Stimulated activated CD4-positive, alpha-beta T cell treated with anti-CD3 and anti-CD28 coated beads, Interleukin-15, amount 100 ng/mL, for 24 hours (primary cell): ENCODE results near the gene PNPLA6.
"Not testable (repeated sequence)": the region's sequence is repeated elsewhere in the genome, so short reads cannot be mapped to it uniquely, and the experiment has no call there.

Experiments
- DNase-seq: peaks from one replicate; pipeline ENCODE4 v3.0.0-alpha.2; 2020

Gene PNPLA6

DNA sequence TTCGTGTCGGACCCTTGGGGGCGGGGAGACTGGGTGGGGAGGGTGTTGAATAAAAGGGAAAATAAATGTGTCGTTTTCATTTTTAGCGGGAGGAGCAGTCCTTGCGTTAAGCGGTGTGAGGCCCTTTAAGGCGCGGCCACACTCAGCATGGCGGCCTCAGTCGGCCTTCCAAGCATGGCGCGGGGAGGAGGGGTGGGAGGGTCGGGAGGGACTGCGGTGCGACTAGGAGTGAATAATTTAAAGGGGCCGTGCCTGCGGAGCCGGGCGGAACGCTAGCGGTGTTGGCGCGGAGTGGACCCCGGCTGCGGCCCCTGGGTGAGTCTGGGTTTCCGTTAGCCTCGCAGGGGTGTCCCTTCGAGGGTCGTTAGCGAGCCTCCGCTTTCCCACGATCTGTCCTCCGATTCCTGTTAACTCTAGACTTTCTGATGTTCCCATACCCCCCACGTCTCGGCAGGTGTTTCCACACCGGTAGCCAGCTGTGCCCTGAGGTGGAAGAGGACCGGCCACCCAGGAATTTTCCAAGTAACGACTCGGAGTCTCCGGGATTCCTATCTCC lies 1.5 kb upstream of the PNPLA6 start:
- peak; percentile 88 for DNase-seq

DNA sequence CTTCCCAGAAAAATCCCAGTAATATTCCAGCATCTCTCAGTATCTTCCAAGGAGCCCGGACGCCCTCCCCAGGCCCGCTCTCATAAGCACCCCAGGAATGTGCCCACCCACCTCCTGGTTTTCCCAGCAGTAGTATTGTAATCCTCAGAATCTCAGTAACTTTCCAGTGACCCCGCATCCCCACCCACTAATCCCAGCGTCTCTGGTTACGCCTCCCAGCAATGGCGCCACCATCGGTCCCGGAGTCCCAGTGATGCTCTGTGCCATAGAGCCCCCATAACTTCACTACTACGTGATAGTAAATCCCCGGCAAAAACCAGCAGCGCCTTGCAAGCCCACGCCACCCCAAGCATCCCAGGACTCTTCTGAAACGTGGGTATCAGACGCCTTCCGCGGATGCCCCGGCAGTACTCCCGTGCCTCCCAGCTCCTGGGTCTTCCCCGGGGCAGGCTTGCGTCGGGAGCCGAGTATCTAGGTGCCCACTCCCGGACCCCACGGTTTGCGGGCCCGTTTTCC lies 928 bp upstream of the PNPLA6 start:
- DNase-seq: peak; percentile 69

DNA sequence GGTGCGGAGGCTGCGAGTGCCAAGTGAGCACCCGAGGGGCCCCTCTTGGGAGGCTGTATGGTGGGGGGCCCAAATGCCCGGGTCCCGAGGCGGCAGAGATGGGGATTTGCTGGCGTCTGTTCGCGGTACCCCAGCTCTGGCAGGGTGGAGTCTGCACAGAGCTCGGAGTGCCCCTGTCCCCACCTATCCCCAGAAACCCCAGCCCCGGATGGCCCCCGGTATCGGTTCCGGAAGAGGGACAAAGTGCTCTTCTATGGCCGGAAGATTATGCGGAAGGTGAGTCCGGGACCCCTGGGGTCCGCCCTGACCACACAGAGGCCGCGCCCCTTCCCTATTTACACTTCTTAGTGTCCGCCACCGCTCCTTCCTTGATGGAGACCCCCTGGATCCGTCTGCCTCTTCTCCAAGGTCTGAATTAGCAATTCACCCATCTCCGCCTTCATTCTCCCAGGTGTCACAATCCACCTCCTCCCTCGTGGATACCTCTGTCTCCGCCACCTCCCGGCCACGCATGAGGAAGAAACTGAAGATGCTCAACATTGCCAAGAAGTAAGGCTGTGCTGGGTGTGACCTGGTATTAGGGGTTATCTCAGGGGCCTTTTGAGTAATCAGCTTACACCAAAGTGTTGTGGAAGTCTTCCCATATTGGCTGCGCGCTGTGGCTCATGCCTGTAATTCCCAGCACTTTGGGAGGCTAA lies 630 bp downstream of the PNPLA6 start:
- no peak for DNase-seq

DNA sequence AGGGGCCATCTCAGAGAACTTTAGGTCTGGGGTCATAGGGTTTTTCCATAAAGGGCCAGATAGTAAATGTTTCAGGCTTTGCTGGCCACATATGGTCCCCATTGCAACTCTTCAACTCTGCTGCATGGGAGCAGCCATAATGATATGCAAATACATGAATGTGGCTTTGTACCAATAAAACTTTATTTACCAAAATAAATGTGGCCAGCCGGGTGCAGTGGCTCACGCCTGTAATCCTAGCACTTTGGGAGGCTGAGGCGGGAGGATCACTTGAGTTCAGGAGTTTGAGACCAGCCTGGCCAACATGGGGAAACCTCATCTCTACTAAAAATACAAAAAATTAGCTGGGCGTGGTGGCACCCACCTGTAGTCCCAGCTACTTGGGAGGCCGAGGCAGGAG lies 3.5 kb downstream of the PNPLA6 start:
- DNase-seq: not testable (repeated sequence)

DNA sequence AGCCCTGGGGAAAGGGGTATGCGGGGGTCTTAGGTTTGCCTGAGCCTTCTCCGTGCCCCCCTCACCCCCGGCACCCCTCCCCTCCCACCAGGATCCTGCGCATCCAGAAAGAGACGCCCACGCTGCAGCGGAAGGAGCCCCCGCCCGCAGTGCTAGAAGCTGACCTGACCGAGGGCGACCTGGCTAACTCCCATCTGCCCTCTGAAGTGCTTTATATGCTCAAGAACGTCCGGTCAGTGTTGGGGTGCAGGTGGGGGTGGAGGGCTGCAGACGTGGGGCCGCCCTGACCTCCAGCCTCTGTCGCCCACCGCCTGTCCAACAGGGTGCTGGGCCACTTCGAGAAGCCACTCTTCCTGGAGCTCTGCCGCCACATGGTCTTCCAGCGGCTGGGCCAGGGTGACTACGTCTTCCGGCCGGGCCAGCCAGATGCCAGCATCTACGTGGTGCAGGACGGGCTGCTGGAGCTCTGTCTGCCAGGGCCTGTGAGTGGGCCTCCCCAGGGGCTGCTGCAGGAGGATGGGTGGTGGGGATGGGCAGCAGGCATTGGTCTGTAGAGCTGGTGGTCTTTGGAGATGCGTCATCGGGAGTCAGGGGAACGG lies 4.4 kb downstream of the PNPLA6 start:
- no peak for DNase-seq

DNA sequence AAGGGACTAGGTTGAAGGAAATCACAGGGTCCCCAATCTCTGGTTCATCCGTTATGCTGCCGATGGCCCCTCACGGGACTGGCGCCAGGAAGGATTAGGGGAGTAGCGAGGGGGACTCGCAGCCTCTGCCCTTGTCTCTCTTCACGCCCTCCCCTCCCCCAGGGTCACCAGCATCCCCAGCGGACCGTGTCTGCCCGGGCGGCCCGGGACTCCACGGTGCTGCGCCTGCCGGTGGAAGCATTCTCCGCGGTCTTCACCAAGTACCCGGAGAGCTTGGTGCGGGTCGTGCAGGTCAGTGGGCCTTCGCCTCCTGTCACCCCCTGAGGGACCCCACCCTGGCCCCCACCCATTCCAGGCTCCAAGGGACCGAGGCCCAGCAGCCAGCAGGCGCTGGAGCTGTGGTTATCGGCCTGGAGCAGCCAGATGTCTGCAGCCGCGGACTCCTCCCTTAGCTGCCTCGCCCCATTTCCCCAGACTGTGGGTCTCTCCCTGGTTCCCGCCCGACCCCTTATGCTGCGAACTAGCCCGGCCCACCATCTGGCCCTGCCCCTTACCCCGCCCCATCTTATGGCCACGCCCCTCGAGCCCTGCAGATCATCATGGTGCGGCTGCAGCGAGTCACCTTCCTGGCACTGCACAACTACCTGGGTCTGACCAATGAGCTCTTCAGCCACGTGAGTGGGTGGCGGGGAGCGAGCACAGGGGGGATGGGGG lies 5.4 kb downstream of the PNPLA6 start:
- peak; percentile 62 for DNase-seq

DNA sequence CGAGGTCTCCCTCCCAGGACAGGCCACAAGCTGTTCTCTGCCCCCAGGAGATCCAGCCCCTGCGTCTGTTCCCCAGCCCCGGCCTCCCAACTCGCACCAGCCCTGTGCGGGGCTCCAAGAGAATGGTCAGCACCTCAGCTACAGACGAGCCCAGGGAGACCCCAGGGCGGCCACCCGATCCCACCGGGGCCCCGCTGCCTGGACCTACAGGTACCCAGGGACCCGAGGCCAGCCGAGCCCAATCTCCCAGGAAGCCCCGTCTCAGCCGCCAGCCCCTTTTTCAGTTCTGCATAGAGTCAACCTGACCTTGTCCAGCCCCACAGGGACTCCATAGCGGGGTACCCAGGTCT lies 5.9 kb downstream of the PNPLA6 start:
- DNase-seq: no peak

DNA sequence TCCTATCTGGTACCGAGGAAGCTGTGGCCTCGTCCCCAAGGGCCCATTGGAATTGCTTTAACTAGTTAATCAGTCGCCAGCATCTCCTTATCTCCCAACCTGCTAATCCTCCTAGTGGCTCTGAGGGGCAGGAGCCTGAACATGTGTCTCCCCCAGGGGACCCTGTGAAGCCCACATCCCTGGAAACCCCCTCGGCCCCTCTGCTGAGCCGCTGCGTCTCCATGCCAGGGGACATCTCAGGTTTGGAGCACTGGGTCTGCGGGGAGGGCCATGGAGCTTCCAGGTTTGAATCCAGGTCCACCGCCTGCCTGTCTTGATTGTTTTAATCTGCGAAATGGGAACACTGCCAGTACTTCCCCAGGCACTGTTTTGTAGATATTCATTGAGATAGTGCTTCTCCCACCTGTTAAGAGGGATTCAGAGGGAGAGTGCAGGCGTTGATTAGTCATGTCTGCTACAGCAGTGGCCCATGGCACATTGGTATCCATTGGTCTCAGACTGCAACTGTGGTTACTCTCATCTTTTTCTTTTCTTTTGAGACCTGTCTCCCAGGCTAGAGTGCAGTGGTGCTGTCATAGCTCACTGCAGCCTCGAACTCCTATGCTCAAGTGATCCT lies 6.4 kb downstream of the PNPLA6 start:
- no peak for DNase-seq

DNA sequence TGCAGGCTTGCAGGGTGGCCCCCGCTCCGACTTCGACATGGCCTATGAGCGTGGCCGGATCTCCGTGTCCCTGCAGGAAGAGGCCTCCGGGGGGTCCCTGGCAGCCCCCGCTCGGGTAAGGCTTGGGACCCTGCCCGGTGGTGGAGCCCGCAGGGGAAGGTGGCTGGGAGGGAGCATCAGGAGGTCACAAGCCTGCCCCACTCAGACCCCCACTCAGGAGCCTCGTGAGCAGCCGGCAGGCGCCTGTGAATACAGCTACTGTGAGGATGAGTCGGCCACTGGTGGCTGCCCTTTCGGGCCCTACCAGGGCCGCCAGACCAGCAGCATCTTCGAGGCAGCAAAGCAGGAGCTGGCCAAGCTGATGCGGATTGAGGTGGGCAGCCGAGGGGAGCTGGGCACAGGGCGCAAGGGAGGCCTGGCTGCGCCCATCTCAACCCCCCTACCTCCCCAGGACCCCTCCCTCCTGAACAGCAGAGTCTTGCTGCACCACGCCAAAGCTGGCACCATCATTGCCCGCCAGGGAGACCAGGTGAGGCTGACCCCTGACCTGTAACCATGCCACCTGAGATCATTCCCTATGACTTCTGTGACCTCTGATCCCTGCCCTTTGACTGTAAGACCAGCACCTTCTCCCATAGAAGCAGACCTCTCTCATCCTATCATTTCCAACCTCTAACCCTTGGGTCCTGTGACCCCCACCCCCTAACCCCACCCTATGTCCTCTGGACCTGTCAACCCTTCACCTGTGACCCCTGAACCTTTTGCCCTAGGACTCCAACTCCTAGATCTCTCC lies 7.2 kb downstream of the PNPLA6 start:
- no peak for DNase-seq

DNA sequence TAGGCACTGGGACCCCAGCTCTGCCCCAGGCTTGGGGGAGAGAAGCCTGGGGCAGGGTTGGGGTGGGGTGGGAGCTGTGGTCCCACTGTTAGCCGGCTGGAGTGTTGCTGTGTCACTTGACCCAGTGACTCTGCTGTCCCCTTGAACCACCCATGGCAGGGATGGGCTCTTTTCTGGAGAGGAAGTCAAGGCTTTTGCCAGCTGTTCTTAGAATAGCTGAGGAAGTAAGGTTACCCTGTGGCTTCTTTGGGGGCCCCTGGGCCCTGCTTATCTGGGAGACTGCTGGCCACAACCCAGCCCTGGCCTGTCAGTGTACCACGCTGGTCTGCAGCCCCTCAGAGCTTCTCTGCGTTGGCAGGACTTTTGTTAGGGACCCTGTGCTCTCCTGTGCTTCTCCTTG lies 9.1 kb downstream of the PNPLA6 start:
- no peak for DNase-seq

DNA sequence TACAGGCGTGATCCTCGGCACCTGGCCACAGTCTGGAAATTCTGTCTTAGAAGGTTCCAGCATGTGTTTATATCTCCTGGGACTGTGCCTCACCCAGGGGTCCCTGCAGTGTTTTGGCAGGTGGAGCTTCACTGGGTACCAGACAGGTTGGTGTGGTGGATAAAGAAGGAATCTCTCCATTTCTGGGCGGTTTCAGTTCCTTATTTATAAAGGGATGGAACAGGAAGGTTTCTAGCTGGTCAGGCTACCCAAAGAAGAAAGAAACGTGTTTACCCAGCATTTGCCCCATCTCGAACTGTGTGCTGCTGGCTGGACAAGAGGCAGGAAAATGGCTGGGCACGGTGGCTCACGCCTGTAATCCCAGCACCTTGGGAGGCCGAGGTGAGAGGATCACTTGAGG lies 9.8 kb downstream of the PNPLA6 start:
- no peak for DNase-seq

DNA sequence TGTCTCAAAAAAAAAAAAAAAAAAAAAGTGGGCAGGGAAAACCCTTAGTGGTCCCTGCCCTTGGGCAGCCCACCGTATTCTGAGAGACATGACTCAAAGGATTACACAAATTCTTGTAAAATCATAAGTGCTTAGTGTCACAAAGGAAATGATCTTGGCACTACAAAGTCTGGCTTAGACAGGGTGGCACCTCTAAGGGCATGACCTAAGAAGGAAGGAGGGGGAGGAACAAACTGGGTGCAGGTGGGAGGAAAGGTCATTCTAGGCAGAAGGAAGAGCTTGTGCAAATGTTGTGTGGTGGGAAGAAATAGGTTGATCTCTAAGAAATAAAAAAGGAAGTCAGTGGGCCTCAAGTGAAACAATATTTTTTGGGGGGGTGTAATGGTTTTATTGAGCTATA lies 10.4 kb downstream of the PNPLA6 start:
- no peak for DNase-seq

DNA sequence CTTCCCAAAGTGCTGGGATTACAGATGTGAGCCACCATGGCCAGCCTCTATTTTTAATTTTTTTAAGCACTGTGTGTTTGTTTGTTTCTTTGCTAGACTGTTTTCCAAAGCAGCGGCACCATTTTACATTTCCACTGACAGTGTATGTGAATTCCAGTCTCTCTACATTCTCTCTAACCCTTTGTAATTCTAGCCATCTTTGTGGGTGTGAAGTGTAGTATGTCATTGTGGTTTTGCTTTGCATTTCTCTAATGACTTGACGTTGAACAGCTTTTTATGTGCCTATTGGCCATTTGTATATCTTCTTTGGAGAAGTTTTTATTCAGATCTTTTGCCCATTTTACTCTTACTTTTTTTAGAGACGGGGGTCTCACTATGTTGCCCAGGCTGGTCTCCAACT lies 11.6 kb downstream of the PNPLA6 start:
- DNase-seq: no peak

DNA sequence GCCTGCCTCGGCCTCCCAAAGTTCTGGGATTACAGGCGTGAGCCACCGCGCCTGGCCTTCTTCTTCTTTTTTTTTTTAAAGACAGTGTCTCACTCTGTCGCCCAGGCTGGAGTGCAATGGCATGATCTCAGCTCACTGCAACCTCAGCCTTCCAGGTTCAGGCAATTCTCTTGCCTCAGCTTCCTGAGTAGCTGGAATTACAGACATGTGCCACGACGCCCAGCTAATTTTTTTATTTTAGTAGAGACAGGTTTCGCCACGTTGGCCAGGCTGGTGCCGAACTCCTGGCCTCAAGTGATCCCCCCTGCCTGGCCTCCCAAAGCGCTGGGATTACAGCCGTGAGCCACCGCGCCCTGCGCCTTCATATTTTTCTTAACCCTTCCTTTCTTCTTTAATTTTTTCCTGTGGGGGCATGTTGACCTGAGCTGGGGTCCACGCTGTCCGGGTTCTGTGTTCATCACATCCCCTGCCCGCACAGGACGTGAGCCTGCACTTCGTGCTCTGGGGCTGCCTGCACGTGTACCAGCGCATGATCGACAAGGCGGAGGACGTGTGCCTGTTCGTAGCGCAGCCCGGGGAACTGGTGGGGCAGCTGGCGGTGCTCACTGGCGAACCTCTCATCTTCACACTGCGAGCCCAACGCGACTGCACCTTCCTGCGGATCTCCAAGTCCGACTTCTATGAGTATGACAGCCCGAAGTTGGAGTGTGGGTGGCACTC lies 14.1 kb downstream of the PNPLA6 start:
- no peak for DNase-seq

DNA sequence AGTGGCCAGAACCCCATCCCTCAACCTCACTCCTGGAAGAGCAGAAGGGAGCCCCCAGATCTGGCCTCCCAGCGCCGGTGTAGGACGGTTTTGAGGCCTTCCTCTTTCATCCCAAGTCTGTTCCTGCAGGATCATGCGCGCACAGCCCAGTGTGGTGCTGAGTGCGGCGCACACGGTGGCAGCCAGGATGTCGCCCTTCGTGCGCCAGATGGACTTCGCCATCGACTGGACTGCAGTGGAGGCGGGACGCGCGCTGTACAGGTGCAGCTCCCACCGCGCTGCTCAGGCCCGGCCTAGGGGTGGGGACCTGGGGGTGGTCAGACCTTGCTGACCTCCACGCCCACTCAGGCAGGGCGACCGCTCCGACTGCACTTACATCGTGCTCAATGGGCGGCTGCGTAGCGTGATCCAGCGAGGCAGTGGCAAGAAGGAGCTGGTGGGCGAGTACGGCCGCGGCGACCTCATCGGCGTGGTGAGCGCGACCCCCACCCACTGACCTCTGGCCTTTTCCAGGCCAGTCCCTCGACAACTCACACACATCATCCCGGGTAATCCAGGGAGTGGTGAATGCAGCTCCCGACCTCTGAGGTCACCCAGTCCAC lies 14.8 kb downstream of the PNPLA6 start:
- DNase-seq: no peak

DNA sequence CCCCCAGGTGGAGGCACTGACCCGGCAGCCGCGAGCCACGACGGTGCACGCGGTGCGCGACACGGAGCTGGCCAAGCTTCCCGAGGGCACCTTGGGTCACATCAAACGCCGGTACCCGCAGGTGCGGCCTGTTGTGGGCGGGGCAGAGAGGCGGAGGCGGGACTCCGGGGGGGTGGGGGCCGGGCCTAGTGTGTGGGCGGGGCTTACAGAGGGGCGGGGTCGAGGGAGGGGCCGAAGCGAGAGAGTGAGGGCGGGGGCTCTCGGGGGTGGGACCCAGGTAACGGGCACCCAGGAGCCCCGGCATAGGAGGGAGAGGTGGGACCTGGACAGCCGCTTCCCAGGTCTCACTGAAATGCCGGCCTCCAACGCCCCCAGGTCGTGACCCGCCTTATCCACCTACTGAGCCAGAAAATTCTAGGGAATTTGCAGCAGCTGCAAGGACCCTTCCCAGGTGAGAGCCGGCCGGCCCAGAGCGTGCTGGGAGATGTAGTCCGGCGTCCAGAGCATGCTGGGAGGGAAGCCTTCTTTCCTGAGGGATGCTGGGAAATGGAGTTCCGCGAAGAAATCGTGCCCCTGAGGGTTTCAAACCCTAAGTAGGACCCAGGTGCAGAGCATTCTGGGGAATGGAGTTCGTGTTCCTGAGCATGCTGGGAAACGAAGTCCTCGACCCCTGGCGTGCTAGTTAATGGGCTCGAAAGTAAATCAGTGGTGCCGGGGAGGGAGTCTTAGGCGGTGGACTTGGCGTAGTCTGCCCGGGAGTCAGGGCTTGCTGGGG lies 15.7 kb downstream of the PNPLA6 start:
- peak; percentile 50 for DNase-seq

DNA sequence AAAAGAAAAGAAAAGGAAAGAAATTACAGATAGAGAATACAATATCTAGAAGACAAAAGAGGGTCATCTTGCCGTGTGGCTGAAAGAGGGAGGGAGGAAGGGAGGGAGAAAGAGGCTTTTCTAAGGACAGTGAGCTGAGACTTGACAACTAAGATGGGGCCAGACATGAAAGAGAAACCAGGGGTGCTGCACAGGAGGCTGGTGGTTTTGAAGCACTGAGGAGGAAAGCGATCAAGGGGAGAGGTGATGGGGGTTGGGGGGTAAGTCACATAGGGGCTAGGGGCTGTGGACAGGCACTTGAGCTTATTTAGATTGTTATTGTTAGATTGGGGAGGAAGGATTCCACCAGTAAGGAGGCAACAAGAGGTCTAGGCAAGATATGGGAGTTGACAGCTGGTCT lies 17.3 kb downstream of the PNPLA6 start:
- no peak for DNase-seq

DNA sequence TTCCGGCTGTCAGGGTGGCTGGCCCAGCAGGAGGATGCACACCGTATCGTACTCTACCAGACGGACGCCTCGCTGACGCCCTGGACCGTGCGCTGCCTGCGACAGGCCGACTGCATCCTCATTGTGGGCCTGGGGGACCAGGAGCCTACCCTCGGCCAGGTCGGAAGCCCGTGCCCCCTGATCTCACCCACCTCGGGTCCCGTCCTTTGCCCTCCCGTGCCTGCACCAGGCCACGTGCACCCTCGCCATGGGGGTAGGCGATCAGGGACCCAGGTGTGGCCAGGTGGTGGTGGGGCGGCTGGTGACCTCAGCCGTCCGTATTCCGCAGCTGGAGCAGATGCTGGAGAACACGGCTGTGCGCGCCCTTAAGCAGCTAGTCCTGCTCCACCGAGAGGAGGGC lies 19.0 kb downstream of the PNPLA6 start:
- DNase-seq: no peak

DNA sequence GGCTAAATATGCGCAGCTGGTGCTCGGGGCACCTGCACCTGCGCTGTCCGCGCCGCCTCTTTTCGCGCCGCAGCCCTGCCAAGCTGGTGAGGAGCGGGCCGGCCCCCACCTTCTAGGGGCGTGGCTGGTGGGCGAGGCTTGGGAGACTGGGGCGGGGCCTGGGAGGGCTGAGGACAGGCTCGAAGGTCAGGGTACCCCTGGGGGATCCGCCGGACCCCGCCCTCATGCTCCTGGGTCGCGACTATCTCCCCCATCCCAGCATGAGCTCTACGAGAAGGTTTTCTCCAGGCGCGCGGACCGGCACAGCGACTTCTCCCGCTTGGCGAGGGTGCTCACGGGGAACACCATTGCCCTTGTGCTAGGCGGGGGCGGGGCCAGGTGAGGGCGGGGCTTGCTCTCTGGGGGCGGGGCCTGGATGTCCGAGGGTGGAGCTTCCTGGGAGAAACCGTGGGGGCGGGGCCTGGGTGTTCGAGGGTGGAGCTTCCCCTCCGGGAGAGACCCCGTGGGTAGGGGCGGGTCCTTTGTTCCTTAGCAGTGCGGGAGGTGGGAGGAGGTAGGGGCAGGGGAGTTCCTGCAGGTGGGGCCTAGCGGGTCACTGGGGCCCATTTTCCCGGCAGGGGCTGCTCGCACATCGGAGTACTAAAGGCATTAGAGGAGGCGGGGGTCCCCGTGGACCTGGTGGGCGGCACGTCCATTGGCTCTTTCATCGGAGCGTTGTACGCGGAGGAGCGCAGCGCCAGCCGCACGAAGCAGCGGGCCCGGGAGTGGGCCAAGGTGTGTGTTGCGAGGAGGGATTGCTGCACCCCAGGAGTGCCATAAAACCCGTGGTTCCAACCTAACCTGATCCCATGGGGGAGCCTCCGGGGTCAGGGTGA lies 19.7 kb downstream of the PNPLA6 start:
- DNase-seq: peak; percentile 46
